ENCODE measurements around the gene MAGED1.

MAGED1 gene

DNA sequence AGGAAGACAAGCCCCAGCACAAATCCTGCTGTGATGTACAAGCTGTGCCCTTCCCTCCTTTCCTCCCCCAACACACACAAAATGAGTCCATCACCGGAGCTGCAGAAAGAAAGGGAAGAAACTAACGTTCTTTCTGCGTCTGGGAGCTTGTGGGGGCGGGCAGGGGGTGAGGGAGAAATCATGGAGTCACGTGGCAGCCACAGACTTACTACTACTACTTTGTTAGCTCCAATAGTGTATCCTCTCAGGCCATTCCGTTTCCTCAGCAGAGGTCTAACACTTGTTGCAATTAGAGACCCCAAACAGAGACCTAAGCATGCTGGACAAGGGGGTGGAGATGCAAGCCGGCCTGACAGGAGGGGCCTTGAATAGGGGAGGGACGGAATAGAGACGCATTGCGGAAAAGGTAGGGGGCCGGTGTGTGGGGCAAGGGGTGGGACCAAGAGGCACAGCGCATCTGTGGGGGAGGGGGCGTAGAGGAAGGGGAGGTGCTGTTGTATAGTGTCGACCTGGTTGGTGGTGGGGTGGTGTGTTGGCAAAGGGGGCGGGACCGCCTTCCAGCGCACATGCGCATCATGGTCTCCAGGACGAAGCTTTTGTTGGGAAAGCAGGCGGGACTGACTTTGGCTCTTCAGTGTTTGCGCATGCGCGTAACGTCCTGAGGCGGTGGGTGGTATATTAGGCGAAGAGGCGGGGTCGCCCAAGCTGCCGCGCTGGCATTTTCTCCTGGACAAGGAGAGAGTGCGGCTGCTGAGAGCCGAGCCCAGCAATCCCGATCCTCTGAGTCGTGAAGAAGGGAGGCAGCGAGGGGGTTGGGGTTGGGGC lies at the start of gene MAGED1:
Gene MAGED1, plus strand, starts transcription at position 703 of the 825 bp plus-strand sequence. CDS start 682 bp downstream, outside the sequence.
- Mint-ChIP-seq H3K4me1 (peaks cover 17% of the 10 kb centered on the region), H3K4me3 (peak within 1 kb of the TSS; percentile 97), H3K27me3 (no peaks in the 10 kb centered on the region), H3K27ac (peak within 1 kb of the TSS; percentile 87), H3K36me3 (peaks cover 6% of the 10 kb centered on the region), H3K9me3 (no peaks in the 10 kb centered on the region)
- ATAC-seq (ENCODE audit: low read depth) (peak; percentile 80), DNase-seq (ENCODE audit: low spot score in 2 of 2) (peak; percentile 34 to 41)

DNA sequence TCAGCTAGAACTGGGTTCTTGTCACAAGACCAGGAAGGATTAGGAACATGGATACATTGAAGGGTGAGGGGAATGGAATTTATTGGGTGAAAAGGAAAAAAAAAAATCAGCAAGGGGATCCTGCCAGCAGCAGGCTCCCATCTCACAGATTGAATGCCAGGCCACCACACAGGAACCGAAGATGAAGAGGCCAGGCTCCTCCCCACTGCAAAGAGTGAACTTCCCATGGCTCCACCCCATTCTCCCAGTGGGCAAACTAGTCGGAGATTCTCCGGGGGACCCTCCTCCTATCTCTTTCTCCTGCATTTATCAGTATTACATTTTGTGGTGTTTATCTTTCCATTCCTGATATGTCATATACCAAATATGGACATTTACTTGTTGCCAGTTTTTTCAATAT lies 46.0 kb upstream of the MAGED1 start:
- Mint-ChIP-seq H3K27me3 (no peaks in the 10 kb centered on the region), H3K36me3 (peaks cover 19% of the 10 kb centered on the region), H3K27ac (peak overlapping the region; percentile 47), H3K4me1 (peaks cover 10% of the 10 kb centered on the region), H3K4me3 (no peak overlapping the region), H3K9me3 (peaks cover 3% of the 10 kb centered on the region)
- ATAC-seq (ENCODE audit: low read depth) = no peak
- no peak for DNase-seq (ENCODE audit: low spot score in 2 of 2)

DNA sequence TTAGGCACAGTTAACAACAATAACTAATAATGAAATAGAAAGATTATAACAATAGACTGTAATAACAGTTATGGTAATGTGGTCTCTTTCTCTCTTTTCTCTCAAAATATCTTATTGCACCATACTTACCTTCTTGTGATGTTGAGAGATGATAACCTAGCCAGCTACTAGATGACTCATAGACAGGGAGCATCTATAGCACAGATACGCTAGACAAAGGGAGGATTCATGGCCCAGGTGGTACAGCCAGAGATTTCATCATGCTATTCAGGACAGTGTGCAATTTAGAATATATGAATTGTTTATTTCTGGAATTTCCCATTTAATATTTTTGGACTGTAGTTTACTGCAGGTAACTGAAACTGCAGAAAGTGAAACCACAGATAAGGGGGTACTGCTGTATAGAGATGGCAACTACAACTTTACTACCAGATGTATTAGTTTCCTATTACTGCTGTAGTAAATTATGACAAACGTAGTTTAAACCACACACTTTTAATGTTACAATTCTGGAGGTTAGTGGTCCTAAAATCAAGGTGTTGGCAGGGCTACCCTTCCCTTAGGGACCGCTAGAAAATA lies 41.8 kb upstream of the MAGED1 start:
- Mint-ChIP-seq H3K9me3 (peaks cover 3% of the 10 kb centered on the region), H3K36me3 (peaks cover 26% of the 10 kb centered on the region), H3K4me3 (no peak overlapping the region), H3K27ac (no peak overlapping the region), H3K27me3 (no peaks in the 10 kb centered on the region), H3K4me1 (peaks cover 8% of the 10 kb centered on the region)
- DNase-seq (ENCODE audit: low spot score in 2 of 2) = no peak
- no peak for ATAC-seq (ENCODE audit: low read depth)

- peaks cover 3% of the 10 kb centered on the region for H3K9me3 Mint-ChIP-seq
- no peak overlapping the region for H3K27ac Mint-ChIP-seq
- ATAC-seq (ENCODE audit: low read depth) = no peak
These were observed 41.3 kb upstream of the MAGED1 start for GRCh38 chrX:51852096-51852495.

GRCh38 chrX:51852621-51853020 lies 40.8 kb upstream of the MAGED1 start:
- H3K36me3 Mint-ChIP-seq = peaks cover 32% of the 10 kb centered on the region
- DNase-seq (ENCODE audit: low spot score in 2 of 2) (no peak), ATAC-seq (ENCODE audit: low read depth) (no peak)
- no peak overlapping the region for H3K27ac Mint-ChIP-seq
- H3K9me3 Mint-ChIP-seq = peaks cover 3% of the 10 kb centered on the region
- H3K4me1 Mint-ChIP-seq = peaks cover 6% of the 10 kb centered on the region
- no peak overlapping the region for H3K4me3 Mint-ChIP-seq
- H3K27me3 Mint-ChIP-seq = no peaks in the 10 kb centered on the region

More at GRCh38 chrX:51852096-51852495, 41.3 kb upstream of the MAGED1 start:
- no peak overlapping the region for H3K4me3 Mint-ChIP-seq
- no peaks in the 10 kb centered on the region for H3K27me3 Mint-ChIP-seq
- H3K4me1 Mint-ChIP-seq = peaks cover 8% of the 10 kb centered on the region
- no peak for DNase-seq (ENCODE audit: low spot score in 2 of 2)
- H3K36me3 Mint-ChIP-seq = peaks cover 31% of the 10 kb centered on the region

DNA sequence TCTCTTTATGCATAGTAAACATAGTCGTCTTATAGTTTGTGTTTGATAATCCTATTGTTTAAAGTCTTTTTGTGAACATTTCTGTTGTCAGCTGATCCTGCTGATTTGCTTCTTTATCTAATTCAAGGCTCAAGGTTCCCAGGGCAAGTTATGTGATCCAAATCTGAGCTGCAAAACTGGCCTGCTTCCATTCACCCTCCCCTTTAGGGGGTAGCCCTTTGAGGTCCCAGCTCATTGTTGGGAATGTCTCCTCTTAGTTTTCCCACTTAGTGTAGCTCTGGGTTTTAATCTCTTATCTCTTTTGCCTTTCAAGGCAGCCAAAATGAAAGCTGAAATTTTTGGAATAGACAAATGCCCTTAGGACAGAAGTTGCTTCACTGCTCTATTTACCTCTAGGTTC lies 40.2 kb upstream of the MAGED1 start:
- Mint-ChIP-seq H3K4me3 (no peak overlapping the region), H3K36me3 (peaks cover 34% of the 10 kb centered on the region), H3K27ac (no peak overlapping the region), H3K9me3 (peaks cover 3% of the 10 kb centered on the region), H3K4me1 (peaks cover 4% of the 10 kb centered on the region), H3K27me3 (no peaks in the 10 kb centered on the region)
- ATAC-seq (ENCODE audit: low read depth) (no peak), DNase-seq (ENCODE audit: low spot score in 2 of 2) (no peak)

- DNase-seq (ENCODE audit: low spot score in 2 of 2) (no peak), ATAC-seq (ENCODE audit: low read depth) (no peak)
- Mint-ChIP-seq H3K4me1 (peaks cover 12% of the 10 kb centered on the region), H3K4me3 (no peak overlapping the region), H3K27me3 (no peaks in the 10 kb centered on the region), H3K27ac (no peak overlapping the region), H3K36me3 (peaks cover 36% of the 10 kb centered on the region), H3K9me3 (peaks cover 3% of the 10 kb centered on the region)
These were observed 37.7 kb upstream of the MAGED1 start for GRCh38 chrX:51855698-51856097.

DNA sequence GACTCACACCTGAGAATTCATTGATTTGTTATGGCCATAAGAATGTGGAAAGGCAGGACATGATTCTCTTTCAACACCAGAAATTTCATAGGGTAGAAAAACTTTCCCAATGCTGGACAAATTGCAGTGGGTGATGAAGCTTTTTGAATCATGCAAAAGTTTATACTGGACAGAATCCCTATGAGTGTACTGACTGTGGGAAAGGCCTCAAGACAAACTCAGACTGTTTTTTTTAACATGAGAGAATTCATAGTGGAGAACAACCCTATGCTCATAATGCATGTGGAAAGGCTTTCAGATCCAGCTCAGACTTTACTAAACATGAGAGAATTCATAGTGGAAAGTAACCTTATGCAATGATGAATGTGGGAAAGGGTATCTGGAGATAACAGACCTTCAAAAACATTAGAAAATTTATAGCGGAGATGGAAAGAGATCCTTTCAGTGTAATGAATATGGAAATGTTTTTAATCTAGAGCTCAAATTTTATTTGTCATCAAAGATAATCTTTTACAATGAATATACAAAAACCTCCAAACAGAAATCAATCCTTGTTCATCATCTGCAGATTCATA lies 36.2 kb upstream of the MAGED1 start:
- no peaks in the 10 kb centered on the region for H3K27me3 Mint-ChIP-seq
- peaks cover 33% of the 10 kb centered on the region for H3K36me3 Mint-ChIP-seq
- H3K4me1 Mint-ChIP-seq = peaks cover 12% of the 10 kb centered on the region
- H3K4me3 Mint-ChIP-seq = no peak overlapping the region
- no peak for ATAC-seq (ENCODE audit: low read depth)
- no peak overlapping the region for H3K27ac Mint-ChIP-seq
- DNase-seq (ENCODE audit: low spot score in 2 of 2) = no peak
- peaks cover 3% of the 10 kb centered on the region for H3K9me3 Mint-ChIP-seq

- Mint-ChIP-seq H3K27me3 (no peaks in the 10 kb centered on the region), H3K36me3 (peaks cover 28% of the 10 kb centered on the region), H3K4me3 (no peak overlapping the region)
These were observed 32.7 kb upstream of the MAGED1 start for GRCh38 chrX:51860679-51861078.

DNA sequence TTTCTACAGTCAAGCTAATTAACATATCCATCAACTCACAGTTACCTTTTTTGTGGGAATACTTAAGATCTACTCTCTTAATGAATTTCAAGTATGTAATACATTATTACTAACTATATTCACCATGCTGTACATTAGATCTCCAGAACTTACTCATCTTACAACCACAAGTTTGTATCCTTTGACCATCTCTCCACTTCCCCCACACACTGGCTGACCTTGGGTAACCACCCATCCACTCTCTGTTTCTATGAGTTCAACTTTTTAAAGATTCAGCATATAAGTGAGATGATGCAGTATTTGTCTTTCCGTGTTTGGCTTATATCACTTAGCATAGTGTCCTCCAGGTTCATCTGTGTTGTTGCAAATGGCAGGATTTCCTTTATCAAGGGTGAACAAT lies 30.5 kb upstream of the MAGED1 start:
- Mint-ChIP-seq H3K4me1 (peaks cover 15% of the 10 kb centered on the region), H3K36me3 (peaks cover 15% of the 10 kb centered on the region), H3K9me3 (peaks cover 3% of the 10 kb centered on the region), H3K4me3 (no peak overlapping the region), H3K27me3 (no peaks in the 10 kb centered on the region), H3K27ac (no peak overlapping the region)
- DNase-seq (ENCODE audit: low spot score in 2 of 2) (no peak), ATAC-seq (ENCODE audit: low read depth) (no peak)

More at GRCh38 chrX:51860679-51861078, 32.7 kb upstream of the MAGED1 start:
- H3K4me1 Mint-ChIP-seq = peaks cover 15% of the 10 kb centered on the region
- ATAC-seq (ENCODE audit: low read depth) (no peak), DNase-seq (ENCODE audit: low spot score in 2 of 2) (no peak)
- no peak overlapping the region for H3K27ac Mint-ChIP-seq
- peaks cover 3% of the 10 kb centered on the region for H3K9me3 Mint-ChIP-seq

DNA sequence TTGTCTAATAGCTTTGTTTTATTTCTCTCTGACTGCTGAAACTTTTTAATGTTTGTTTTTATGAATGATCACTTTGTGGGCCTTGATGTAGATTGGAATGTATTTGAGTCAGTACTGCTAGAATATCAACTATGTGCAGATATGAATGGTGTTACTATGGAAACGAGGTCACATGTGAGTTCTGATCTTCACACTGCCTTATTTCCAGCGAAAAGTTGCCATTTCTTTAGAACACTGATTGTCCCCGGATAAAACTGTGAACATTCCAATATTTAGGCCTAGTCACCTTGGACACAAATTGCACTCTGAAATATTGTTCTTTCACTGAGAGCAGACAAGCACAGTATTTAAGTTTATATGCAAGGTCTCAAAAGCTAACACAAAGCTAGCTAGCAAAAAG lies 27.2 kb upstream of the MAGED1 start:
- no peak for DNase-seq (ENCODE audit: low spot score in 2 of 2)
- Mint-ChIP-seq H3K9me3 (peaks cover 3% of the 10 kb centered on the region), H3K36me3 (peaks cover 17% of the 10 kb centered on the region), H3K4me3 (no peak overlapping the region), H3K27me3 (no peaks in the 10 kb centered on the region), H3K27ac (no peak overlapping the region), H3K4me1 (peaks cover 8% of the 10 kb centered on the region)
- no peak for ATAC-seq (ENCODE audit: low read depth)

DNA sequence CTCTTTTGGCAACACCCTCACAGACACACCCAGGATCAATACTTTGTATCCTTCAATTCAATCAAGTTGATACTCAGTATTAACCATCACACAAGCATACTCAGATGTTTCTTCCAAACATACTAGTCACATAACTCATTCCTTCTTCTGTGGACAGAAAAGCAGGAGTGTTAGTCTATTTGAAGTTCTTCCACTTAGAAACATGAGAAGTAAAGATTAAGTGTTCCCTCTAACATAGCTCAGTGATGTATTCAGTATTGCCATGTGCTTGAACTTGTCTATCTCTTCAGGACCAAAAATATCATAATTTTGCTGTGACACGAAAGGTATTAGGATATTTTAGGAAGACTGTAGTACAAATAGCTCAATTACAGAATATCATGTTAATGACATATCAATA lies 25.8 kb upstream of the MAGED1 start:
- no peak overlapping the region for H3K27ac Mint-ChIP-seq
- peaks cover 3% of the 10 kb centered on the region for H3K9me3 Mint-ChIP-seq
- H3K27me3 Mint-ChIP-seq = no peaks in the 10 kb centered on the region
- DNase-seq (ENCODE audit: low spot score in 2 of 2) (no peak), ATAC-seq (ENCODE audit: low read depth) (no peak)
- peaks cover 8% of the 10 kb centered on the region for H3K4me1 Mint-ChIP-seq
- peaks cover 17% of the 10 kb centered on the region for H3K36me3 Mint-ChIP-seq
- no peak overlapping the region for H3K4me3 Mint-ChIP-seq

DNA sequence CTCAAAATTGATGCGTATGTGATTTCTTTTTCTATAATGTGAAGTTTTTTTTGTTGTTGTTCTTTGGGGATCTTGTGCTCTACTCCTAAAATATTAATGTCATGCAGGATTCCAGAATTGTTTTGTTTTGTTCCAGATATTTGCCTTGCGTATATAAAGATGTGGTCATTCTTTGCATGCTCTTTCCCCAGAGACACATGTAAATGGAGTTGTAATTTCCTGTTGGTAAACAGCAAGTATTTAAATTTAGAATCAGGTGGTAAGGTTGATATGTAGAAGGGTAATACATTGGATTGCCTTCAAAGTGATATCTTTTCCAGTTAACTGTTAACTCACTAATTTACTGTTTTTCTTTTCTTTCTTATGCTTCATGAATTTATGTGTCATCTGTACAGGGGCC lies 23.1 kb upstream of the MAGED1 start:
- ATAC-seq (ENCODE audit: low read depth) (no peak), DNase-seq (ENCODE audit: low spot score in 2 of 2) (no peak)
- no peak overlapping the region for H3K27ac Mint-ChIP-seq
- no peaks in the 10 kb centered on the region for H3K9me3 Mint-ChIP-seq
- no peak overlapping the region for H3K4me3 Mint-ChIP-seq
- H3K27me3 Mint-ChIP-seq = no peaks in the 10 kb centered on the region
- H3K4me1 Mint-ChIP-seq = peaks cover 15% of the 10 kb centered on the region
- H3K36me3 Mint-ChIP-seq = peaks cover 12% of the 10 kb centered on the region

- peaks cover 10% of the 10 kb centered on the region for H3K36me3 Mint-ChIP-seq
- H3K4me1 Mint-ChIP-seq = peaks cover 15% of the 10 kb centered on the region
- peak overlapping the region; percentile 51 for H3K27ac Mint-ChIP-seq
- ATAC-seq (ENCODE audit: low read depth) (peak; percentile 38), DNase-seq (ENCODE audit: low spot score in 2 of 2) (no peak)
- H3K4me3 Mint-ChIP-seq = no peak overlapping the region
- no peaks in the 10 kb centered on the region for H3K27me3 Mint-ChIP-seq
- no peaks in the 10 kb centered on the region for H3K9me3 Mint-ChIP-seq
These were observed 19.3 kb upstream of the MAGED1 start for GRCh38 chrX:51874123-51874522.
